ENCODE measurements around the gene SLC25A21.
"Not testable (repeated sequence)": the region's sequence is repeated elsewhere in the genome, so short reads cannot be mapped to it uniquely, and the experiment has no call there.

SLC25A21 gene

DNA sequence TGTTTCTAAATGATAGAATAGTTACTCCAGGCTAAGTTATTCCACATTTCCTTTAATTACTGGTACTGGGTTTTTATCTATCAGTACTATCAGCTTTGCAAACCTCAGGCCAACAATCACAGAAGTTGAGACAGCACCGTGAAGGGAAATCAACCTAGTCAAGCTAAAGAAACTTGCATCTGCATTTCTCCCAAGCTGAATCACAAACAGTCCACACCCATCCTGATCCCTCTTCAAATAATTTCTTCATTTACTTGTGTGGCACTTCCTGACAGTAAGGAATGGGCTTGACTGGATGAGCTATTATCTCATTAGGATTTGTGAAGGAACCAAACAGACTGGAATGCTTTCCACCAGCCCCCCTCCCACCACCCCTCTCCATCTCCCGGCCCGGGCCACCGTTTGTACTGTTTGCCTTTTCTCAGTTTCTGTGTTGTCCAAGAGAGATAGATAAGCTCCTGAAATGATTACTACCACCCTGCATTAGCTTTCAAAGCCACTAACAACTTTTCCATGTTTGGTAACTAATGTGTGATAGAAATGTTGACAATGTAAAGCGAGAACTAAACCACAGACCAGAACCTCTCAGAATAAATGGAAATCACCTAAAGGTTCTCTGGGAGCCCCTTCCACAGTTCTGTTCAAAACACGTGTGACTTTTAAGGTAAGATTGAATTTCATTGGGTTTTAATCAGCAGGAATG lies 236.3 kb downstream of the SLC25A21 start:
- no peak for ATAC-seq

DNA sequence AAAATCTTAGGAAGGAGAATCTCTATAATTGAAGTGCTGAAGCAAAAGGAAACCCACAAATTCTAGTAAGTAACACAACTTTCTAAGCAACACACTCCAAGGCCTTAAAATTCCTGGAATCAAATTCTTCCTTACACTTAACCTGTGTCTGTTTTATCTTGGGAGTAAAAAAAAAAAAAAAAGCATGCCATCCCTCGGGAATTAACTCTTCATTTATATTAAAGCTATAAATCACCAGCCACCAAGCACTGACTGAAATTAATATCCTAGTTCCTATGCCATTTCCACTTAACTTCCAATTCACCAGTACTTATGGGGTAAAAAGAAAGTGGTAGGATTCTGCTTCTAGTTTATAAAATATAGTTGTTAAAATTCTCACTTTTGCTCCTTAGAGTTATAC lies 238.1 kb downstream of the SLC25A21 start:
- ATAC-seq: no peak

DNA sequence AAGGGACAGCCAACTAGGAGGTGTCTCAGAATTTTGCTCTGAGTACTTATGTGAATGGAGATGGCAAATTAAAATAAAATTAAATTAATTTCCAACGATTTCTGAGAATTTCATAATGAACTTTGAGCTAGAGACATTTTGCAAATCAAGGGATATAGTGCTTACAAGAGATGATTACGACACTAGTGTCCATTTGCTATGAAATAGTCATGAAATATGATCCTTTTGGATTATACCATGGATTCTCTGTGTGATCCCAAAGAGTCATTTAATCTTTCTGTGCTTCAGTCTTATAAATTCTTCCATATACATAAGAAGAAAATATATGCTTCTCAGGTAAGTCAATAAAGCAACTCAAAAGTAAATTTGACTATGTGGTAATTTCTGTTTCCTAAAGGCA lies 240.6 kb downstream of the SLC25A21 start:
- ATAC-seq: no peak

DNA sequence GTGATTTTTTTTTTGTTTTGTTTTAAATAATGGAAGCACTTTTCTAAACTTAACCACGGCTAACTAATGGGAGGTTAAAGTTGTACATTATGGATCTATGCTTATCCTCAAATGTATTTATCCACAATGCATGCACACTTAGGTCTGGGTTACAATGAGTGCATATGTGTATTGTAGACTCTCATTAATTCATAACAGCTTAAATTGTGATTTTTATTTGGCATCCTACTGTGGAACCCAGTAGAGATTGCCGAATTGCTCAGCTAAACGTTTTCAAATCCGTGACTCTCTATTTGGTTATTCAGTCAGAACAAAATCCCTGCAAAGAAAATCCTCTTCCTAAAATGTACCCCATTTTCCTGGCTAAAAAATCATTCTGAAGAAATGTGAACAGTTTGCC lies 244.0 kb downstream of the SLC25A21 start:
- no peak for ATAC-seq

DNA sequence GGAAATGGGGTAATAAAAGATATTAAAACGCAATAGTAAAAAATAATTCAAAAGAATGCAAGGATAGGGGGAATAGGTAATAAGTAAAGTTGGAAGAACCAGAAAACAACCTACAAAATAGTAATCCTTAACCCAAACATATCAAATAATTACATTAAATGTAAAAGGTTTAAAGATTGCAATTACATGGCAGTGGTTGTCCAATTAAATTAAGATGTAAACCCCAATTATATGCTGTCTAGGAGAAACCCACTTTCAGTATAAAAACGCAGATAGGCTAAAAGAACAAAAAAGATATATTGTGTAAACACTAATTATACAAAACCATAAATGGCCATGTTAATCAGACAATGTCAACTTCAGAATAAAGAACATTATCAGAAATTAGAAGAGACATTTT lies 247.3 kb downstream of the SLC25A21 start:
- no peak for ATAC-seq

DNA sequence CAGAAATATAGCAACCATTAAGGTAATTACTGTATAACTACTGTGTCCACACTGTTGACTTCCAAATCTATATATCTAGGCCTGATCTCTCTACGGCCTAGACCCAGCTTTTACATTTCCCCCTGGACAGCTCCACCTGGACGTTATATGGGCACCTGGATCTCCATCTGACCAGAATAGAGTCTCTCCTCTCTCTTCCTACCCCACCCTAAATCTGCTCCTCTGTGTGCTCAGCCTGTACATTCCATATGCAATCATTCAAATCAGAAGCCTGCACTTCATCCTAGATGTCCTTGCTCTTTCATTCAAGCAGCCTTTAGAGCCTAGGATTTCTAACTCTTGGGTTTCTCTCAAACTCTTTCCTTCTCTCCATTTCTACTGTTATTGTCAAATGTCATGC lies 255.7 kb downstream of the SLC25A21 start:
- ATAC-seq: no peak

DNA sequence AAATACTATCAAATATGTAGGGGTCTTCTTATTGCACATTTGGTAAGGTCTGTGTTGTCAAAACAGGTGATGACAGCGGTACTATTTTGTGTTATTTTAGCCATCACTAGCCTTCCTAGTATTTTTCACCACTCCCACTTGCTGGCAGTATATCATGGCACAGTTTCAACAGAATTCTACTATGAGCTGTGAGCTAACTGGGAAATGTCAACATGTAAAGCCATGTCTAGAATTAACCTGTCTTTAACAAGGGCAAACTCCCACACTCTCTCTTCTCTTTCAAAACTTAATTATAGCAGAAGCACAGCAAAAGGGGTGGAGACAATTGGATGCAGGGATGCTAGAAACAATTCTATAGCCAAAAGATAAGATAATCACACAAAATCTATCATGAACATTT lies 257.3 kb downstream of the SLC25A21 start:
- ATAC-seq: no peak

DNA sequence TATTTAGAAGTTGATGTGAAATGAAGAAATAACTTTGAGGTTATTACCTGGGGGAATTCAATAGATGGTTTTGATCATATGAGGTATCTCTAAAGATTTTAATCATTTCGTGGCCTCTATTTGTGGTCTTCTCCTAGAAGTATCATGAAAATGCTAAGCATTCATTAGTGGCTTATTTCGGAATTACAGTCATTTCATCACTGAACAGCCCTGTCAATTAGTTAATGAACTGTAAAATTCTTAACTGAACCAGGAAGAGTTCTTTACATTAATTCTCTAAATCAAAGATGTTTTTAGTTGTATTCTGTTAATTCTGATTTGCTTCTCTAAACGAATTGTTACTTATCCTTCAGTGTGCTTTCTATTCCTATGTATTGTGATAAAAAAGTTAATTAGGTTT lies 261.8 kb downstream of the SLC25A21 start:
- ATAC-seq: no peak

DNA sequence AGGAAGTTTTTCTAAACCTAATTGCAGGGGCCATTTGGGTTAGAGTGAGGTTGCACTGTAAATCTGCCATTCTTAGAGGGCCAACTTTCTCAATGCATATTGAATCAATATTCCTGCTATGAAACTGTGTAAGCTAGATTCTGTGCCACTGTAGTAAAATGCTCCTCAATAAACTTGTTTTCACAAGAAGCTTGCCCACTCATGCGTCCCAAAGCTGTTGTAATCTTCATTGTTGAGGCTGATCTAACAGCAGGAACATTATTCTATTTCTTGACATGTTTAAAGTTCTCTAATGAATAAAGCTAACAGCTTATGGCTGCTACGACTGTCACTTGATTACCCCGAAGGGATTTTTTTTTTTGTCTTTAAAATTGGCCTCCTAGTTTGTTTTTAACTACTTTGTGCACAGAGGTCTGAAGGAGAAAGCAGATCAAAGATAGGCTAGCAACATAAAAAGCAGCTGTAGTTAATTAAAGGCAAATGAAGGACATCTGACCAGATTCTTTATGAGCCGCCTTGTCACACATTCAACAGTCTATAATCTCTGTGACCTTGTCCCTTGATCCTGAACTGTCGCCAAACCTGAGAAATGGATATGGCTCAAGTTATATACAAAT lies 267.0 kb downstream of the SLC25A21 start:
- ATAC-seq: no peak

DNA sequence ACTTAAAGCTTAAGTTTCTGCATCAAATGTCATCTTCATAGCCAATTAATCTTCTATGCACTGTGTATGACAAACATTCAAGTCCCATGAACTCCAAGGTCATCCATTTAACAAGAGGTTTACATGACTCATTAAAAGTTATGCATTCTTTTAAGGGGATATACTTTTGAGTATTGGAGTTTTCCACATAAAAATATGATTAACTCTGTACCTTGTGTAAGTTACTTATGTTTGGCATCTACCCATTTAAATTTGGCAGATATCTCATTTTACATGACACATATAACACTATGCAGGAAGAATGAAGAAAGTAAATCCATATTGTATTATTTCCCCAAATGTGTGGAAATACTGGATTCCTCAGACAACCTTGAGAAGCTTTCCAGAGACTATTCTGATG lies 270.5 kb downstream of the SLC25A21 start:
- ATAC-seq: no peak

DNA sequence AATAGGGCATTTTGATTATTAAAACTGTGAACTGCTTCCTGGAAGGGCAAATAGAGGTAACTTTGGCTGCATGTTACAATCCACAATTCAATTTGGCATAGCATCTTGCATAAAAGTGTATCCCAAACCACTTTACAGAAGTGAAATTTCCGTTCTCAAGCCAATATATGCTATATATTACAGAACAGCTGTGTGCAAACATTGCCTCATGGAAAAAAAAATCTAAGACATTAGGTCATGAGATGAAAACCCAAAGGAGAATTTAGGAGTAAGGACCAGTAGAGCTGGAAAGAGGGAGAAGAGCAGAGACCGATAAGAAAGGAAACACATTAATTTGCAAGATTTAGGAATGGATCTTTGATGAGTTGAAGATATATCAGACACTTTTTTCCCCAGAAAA lies 271.6 kb downstream of the SLC25A21 start:
- ATAC-seq: no peak

DNA sequence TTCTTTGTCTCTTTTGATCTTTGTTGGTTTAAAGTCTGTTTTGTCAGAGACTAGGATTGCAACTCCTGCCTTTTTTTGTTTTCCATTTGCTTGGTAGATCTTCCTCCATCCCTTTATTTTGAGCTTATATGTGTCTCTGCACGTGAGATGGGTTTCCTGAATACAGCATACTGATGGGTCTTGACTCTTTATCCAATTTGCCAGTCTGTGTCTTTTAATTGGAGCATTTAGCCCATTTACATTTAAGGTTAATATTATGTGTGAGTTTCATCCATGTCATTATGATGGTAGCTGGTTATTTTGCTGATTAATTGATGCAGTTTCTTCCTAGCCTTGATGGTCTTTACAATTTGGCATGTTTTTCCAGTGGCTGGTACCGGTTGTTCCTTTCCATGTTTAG lies 276.1 kb downstream of the SLC25A21 start:
- ATAC-seq: not testable (repeated sequence)

DNA sequence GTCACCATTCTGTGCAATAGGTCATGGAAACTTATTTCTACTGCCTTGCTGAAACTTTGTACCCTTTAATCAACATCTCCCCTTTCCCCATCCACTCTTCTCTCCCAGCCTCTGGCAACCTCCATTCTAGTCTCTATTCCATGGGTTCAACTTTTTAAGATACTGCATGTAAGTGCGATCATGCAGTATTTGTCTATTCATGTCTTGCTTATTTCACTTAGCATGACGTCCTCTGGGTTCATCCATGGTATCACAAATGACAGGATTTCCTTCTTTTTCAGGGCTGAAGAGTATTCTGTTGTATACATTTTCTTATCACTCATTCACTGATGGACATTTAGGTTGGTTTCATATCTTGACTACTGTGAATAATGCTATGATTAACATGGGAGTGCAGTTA lies 288.4 kb downstream of the SLC25A21 start:
- ATAC-seq: no peak

DNA sequence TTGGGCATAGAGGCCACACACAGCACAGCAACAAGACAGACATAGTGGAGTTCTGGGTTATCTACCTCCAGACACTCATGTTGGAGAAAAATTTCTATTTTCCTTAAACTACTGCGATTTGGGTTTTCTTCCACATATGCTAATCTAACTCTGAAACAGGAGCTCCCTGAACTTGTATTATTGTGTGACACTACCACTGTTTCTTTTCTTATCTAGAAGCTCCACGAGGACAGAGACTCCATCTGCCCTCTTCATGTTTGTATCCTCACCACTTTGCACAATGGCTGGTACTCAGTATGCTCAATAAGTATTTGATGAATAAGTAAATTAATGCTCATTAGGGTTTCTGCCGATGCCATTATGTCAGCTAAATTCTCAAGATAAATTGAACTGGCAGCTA lies 292.1 kb downstream of the SLC25A21 start:
- ATAC-seq: no peak

DNA sequence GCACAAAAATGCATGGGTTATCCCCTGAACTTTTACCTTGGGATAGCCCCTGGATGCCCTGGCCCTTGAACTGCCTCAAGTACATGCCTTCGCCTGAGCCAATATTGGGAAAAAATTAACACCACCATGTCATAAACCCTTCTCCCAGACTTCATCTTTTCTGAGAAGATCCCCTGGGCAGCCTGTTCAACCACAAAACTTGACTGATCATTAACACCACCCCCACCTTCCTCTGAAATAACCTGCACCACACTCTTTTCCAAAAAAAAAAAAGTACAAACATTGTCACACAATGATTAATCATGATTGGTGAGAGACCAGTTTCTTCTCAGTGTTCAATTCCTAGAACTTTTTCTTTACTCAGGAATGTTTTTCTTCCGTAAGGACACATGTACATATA lies 292.8 kb downstream of the SLC25A21 start:
- no peak for ATAC-seq

DNA sequence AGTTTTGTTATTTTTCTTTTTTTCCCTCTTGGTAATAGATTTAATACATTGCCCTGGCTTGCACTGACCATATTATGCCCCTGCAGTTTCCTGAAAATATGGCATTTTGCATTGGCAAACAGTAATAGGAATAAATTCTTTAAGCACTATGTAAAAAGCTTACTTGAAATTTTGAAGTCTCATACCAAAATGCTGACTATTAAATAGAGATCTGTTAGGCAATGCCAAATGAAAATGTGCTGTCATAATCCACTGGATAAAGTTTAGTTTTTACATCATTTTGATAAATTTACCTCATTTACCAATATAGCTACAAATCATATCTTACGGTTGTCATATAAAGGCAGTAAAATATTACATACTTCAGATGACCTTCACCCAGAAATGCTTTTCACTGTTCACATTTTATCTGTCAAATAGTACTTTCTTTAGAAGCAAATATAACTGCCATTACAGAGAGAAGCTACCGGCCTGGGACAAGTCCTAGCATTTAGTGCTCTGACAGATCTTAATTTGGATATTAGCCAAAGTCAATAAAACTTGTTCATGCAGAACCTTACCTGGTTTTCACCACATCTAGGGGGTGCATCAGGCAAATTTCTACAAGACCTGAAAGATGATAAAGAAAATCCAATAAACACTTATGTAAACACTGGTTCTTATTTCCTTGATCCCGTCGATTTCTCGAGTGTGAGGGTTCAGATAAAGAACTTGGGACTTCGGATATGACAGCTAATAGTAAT lies 297.8 kb downstream of the SLC25A21 start:
- ATAC-seq: no peak

DNA sequence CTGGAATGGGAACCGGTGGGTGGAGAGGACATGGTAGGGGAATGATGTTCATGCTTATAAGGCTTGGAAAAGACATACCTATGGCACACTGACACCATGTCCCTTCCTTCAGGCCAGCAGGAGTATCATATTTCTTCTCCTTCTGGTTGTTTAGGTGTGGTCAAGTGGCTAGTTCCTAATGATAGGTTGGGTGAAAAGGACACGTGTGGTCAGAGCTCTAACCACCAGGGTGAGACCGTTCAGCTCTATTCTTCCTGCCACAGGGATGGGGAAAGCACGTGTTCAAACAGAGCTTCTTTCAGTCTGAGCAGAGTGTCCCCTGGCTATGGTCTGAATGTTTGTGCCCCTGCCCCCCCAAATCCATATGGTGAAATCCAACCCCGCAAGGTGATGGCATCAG lies 301.6 kb downstream of the SLC25A21 start:
- ATAC-seq: no peak

DNA sequence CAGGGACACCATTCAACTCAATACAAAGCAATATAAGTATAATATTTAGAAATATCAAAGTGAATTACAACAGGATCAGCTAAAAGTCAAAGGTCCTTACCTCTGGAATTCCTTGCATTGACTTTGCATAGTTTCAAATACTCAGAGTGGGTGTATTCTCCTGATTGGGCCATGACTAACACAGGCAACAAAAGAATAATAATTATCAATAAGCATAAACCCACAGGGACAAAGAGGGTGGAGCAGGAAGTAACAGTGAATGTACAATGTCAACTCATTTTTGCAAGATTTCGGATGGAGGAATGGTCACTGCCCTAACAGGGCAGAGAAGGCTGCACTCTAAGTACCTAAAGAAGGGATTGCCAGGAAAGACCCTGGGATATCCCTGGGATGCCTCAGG lies 303.3 kb downstream of the SLC25A21 start:
- no peak for ATAC-seq

DNA sequence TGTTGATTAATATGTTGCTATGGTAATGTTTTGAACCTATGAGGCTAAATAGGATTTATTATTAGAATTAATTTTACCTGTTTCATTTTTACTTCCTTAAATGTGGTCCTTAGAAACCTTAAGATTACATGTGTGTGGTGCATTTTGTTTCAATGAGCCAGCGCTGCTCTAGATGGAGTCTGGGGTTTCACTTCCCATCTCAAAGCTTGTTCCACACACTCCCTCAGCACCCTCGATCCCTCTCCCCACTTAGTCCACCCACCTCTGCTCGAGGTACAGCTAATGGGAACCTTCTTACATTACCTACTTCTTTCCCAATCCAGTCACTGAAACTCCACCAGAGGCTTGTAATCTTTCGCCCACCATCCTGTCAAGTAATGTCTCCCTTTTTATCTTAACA lies 305.5 kb downstream of the SLC25A21 start:
- no peak for ATAC-seq

DNA sequence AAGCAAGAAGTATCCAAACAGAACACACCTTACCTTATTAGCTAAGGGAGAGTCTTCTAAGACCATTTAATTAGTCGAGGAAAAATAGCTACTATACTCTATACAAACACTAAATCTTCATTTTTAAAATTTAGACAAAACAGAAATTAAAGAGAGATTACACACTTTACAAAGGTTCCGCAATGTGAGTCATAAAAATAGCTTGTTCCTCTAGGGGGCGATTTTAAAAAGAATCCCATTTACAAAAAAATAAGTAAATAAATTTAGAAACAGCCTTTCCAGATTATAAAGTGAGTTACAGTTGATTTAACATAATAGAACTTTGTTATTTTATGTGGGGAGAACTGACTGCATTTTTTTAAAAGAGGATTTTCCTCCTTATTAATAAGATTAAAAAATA lies 309.1 kb downstream of the SLC25A21 start:
- no peak for ATAC-seq

DNA sequence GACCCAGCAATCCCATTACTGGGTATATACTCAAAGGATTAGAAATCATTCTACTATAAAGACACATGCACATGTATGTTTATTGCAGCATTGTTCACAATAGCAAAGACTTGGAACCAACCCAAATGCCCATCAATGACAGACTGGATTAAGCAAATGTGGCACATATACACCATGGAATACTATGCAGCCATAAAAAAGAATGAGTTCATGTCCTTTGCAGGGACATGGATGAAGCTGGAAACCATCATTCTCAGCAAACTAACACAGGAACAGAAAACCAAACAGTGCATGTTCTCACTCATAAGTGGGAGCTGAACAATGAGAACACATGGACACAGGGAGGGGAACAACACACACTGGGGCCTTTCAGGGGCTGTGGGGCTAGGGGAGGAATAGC lies 310.2 kb downstream of the SLC25A21 start:
- not testable (repeated sequence) for ATAC-seq

DNA sequence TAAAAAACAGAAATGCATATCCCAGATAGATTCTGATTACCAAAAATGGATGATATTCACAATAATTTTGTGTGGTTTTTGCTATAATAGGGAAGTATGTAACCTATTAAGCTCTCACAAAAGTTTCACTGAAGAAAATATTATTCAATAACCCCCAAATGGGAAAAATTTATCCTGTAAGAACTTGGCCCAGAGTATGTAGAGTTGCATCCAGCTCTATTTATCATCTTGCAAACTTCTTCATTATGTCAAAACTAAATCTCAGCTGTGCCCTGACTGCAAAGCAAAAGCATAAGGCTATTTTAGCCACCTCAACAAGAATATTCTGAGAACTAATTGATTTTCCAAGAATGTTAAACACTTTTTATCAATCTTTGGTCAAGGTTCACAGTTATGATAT lies 311.6 kb downstream of the SLC25A21 start:
- no peak for ATAC-seq

DNA sequence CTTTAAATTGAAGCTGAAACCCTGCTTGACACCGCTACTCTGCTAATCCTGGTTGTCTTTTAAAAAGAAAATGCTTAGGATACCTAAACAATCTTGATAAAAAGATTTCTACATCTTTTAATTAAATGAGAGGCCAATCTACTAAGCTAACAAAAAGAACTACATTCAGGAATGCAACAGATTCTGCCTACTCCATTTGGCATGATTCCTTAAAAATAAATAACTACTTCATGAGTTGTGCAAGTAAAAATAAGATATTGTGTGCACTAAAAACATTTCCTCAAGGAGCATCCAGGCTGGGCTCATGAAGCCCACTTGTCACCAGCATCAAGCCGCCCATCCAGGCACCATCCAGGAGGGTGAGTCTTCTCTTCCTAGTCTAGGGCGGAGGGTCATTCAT lies 313.3 kb downstream of the SLC25A21 start:
- no peak for ATAC-seq

DNA sequence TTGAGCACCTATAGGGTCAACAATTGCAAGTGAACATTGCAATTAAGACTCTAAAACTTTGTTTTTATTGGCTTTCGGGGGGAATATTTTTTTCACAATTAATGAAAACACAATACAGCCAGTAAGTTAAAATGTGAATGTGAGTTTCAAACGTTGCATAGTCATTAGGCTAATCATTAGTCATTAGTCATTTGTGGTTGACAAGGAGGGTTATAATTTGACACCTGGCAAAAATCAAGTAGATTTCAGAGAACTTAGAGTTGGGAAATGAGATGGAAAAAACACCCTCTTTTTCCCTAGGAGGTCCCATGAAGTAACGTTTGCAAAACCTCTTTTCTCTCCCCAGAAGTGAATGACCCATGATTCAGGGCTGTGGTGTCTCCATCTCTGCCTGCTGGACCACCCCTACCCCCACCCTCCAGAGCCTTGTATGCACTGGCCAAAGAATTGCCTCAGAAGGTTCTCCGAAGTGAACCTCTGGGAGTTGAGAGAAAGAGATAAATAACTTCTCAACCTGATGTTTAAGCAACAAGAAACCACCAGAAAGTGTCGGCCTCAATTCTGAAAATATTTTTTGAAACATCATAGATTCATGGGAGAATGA lies 314.5 kb downstream of the SLC25A21 start:
- no peak for ATAC-seq
